ENCODE measurements around the gene GNAO1.

GRCh38 chr16:56298948-56299596 is 107.8 kb downstream of the GNAO1 start:
- TF ChIP-seq, protein P1, sequence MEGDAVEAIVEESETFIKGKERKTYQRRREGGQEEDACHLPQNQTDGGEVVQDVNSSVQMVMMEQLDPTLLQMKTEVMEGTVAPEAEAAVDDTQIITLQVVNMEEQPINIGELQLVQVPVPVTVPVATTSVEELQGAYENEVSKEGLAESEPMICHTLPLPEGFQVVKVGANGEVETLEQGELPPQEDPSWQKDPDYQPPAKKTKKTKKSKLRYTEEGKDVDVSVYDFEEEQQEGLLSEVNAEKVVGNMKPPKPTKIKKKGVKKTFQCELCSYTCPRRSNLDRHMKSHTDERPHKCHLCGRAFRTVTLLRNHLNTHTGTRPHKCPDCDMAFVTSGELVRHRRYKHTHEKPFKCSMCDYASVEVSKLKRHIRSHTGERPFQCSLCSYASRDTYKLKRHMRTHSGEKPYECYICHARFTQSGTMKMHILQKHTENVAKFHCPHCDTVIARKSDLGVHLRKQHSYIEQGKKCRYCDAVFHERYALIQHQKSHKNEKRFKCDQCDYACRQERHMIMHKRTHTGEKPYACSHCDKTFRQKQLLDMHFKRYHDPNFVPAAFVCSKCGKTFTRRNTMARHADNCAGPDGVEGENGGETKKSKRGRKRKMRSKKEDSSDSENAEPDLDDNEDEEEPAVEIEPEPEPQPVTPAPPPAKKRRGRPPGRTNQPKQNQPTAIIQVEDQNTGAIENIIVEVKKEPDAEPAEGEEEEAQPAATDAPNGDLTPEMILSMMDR (IDR thresholded peaks at IDR 0.05): no peak
- TF ChIP-seq POLR2A (IDR thresholded peaks at IDR 0.05) (no peak), EP300 (IDR thresholded peaks at IDR 0.05) (no peak)
